Osteocyte (in vitro differentiated cells): Measurements from ENCODE around the gene PSTPIP1. TPM values are rescaled to one million over a fixed set of nuclear protein-coding genes. Genes with fewer than 3 reads are reported as not detected.

Experiments used
- DNase-seq: peaks from one replicate; pipeline ENCODE4 v3.0.0; 2021; ENCODE audit warnings: mixed read lengths; ENCODE audit not compliant: unreplicated experiment; ENCODE audit errors: extremely low spot score
- H3K27ac Mint-ChIP-seq: one replicate; pipeline ENCODE4 v1.8.0; 2021; ENCODE audit warnings: mild to moderate bottlenecking, mixed read lengths; ENCODE audit not compliant: unreplicated experiment
- H3K27me3 Mint-ChIP-seq: one replicate; pipeline ENCODE4 v1.8.0; 2021; ENCODE audit warnings: mixed read lengths; ENCODE audit not compliant: unreplicated experiment
- H3K36me3 Mint-ChIP-seq: one replicate; pipeline ENCODE4 v1.8.0; 2021; ENCODE audit warnings: mixed read lengths; ENCODE audit not compliant: unreplicated experiment
- H3K4me1 Mint-ChIP-seq: one replicate; pipeline ENCODE4 v1.8.0; 2021; ENCODE audit warnings: mixed read lengths; ENCODE audit not compliant: unreplicated experiment
- H3K4me3 Mint-ChIP-seq: one replicate; pipeline ENCODE4 v1.8.0; 2021; ENCODE audit warnings: mild to moderate bottlenecking, moderate library complexity, mixed read lengths; ENCODE audit not compliant: unreplicated experiment
- H3K9me3 Mint-ChIP-seq: one replicate; pipeline ENCODE4 v1.8.0; 2021; ENCODE audit warnings: mixed read lengths; ENCODE audit not compliant: unreplicated experiment
- total RNA-seq: library from RNA; stranded (reverse); gene quantifications from 2 replicates; pipeline ENCODE4 v1.2.1, GENCODE V29; 2021
- TF ChIP-seq, protein P1 (sequence below): fragments of 200-600 bp; sonication (generic); IDR thresholded peaks from 2 replicates; pipeline ENCODE4 v1.5.0; 2021; ENCODE audit warnings: antibody characterized with exemption, mild to moderate bottlenecking, moderate library complexity

Gene PSTPIP1
- total RNA-seq, 1 donor from 2014 or later, result not detected

DNA sequence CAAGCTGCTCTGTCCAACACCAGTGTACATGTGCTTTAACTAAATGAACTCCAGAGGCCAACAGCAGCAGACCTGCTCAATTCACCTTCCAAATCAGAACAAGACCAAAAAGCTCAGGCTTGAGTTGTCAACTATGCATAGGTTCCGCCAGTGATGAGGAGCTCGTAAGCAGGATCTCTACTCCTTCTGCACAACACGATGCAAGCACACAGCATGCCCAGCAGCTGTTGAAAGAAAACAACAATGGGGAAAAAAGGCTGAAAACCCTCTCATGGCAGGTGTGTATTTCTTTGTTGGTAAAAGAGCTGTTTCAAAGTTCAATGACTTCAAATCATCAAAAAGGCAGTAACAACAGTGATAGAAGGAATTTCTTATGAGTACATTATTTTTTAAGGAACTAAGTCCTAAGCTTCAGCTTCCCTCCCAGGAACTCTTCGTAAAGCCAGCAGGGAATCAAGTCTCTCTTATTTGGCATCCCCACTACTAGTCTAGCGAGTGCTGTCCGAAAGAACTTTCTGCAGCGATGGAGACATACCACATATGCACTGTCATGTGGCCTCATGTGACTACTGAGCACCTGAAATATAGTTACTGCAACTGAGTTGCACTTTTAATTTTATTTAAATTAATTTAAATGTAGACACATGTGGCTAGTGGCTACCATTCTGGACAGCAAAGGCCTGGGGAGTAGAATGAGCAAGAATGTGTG, 51.9 kb downstream of the PSTPIP1 start:
- Mint-ChIP-seq H3K36me3 (peaks cover 53% of the 10 kb centered on the region), H3K27ac (no peak overlapping the region)

DNA sequence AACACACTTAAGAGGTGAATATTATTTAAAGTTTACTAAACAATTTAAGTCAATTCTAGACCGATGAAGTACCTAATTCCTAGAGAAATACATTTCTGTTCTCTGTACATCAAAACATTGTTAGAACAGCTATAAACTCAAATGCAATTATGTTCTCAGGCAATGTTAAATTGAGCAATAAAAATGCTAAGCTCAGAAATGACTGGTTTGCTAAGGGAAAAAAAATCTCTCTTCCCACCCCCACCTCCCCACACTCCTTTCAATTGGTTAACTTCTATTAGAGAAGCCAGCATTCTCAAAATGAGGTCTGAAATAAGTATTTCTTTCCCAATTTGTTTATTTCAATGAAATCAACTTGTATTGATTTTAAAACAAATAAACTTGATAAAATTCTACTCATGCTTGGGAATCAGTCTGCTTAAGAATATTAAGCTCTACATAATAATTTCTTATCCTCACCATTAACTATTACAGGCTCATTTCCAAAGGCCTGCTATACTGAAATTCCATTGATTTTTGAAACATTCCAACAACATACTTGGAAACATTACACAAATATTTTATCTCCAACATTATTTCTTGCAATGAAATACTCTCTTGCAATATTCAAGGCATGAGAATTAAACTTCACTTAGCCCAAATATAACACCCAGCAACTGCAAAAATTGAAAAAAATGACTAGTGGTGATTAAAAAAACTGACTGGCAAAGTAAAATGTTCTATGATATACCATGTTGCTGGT, 53.4 kb downstream of the PSTPIP1 start:
- no peak overlapping the region for H3K4me3 Mint-ChIP-seq
- DNase-seq, result no peak
- H3K27ac Mint-ChIP-seq, result peak overlapping the region; percentile 45
- TF ChIP-seq, protein P1, sequence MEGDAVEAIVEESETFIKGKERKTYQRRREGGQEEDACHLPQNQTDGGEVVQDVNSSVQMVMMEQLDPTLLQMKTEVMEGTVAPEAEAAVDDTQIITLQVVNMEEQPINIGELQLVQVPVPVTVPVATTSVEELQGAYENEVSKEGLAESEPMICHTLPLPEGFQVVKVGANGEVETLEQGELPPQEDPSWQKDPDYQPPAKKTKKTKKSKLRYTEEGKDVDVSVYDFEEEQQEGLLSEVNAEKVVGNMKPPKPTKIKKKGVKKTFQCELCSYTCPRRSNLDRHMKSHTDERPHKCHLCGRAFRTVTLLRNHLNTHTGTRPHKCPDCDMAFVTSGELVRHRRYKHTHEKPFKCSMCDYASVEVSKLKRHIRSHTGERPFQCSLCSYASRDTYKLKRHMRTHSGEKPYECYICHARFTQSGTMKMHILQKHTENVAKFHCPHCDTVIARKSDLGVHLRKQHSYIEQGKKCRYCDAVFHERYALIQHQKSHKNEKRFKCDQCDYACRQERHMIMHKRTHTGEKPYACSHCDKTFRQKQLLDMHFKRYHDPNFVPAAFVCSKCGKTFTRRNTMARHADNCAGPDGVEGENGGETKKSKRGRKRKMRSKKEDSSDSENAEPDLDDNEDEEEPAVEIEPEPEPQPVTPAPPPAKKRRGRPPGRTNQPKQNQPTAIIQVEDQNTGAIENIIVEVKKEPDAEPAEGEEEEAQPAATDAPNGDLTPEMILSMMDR, result no peak
- H3K4me1 Mint-ChIP-seq, result peaks cover 37% of the 10 kb centered on the region
- no peaks in the 10 kb centered on the region for H3K27me3 Mint-ChIP-seq
- H3K36me3 Mint-ChIP-seq, result peaks cover 50% of the 10 kb centered on the region
- H3K9me3 Mint-ChIP-seq, result no peaks in the 10 kb centered on the region

More for the DNA sequence above, 51.9 kb downstream of the PSTPIP1 start:
- TF ChIP-seq, protein P1, result no peak
- Mint-ChIP-seq H3K27me3 (no peaks in the 10 kb centered on the region), H3K4me1 (peaks cover 45% of the 10 kb centered on the region), H3K4me3 (no peak overlapping the region), H3K9me3 (no peaks in the 10 kb centered on the region)
- no peak for DNase-seq

DNA sequence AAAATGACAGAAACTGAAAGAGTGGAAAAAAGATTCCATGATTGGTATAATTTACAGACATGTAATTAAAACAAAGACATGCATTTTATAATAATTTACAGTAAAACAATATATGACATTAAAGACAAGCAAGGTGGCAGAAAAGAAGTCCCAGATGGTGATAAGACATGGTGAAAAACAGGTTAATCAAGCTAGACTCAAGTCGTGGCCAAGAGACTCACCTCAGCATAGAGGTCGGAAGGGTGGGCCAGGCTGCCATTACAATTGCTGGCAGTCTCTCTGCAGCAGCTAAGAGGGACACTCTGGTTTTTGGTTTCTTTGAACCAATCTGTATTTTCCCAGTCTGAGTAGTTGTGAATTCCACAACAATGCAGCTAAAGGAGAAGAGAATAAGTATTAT, 57.6 kb downstream of the PSTPIP1 start:
- Mint-ChIP-seq H3K27me3 (no peaks in the 10 kb centered on the region), H3K4me1 (peaks cover 31% of the 10 kb centered on the region), H3K9me3 (no peaks in the 10 kb centered on the region), H3K4me3 (no peak overlapping the region), H3K27ac (no peak overlapping the region), H3K36me3 (peaks cover 31% of the 10 kb centered on the region)
- TF ChIP-seq, protein P1, result no peak
- no peak for DNase-seq

DNA sequence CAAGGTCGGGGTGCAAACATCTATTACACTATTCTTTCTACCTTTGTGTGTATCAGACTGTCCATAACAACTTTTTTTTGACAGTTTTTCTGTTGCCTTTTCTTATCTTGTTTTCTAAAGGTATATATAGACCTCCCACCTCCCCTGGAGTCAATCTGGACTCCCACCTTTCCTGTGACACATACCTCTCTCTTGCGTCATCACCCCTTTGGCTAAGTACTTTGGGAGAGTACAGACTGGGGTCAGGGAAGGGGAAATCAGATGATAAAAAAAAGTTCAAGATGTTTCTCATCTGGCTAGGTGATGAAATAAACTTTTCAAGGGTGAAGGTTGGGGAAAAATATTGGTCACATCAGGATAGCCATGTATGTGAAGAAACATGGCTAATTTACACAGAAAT, 58.8 kb downstream of the PSTPIP1 start:
- no peak overlapping the region for H3K27ac Mint-ChIP-seq
- H3K36me3 Mint-ChIP-seq, result peaks cover 31% of the 10 kb centered on the region
- peaks cover 28% of the 10 kb centered on the region for H3K4me1 Mint-ChIP-seq
- H3K9me3 Mint-ChIP-seq, result no peaks in the 10 kb centered on the region
- TF ChIP-seq, protein P1, result no peak
- no peaks in the 10 kb centered on the region for H3K27me3 Mint-ChIP-seq
- no peak for DNase-seq
- no peak overlapping the region for H3K4me3 Mint-ChIP-seq

DNA sequence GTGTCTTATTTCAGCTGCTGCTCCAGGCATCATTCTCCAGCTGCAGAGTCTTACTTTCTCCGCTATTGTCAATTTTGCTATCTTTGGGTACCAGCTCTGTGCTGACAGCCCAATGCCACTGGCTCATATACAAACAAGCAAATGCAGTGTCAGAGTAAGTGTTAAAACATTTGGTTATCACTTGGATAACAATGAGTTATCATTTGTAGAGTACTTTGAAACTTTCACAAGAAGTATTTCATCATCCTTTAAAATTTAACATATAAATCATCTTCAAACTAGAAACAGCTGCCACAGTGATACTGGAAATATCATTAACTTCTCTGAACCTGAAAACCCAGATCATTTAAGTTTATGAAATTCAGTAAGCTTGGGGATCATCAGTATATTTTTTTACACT, 62.1 kb downstream of the PSTPIP1 start:
- peak overlapping the region; percentile 14 for H3K27ac Mint-ChIP-seq
- peaks cover 47% of the 10 kb centered on the region for H3K4me1 Mint-ChIP-seq
- no peaks in the 10 kb centered on the region for H3K27me3 Mint-ChIP-seq
- DNase-seq, result no peak
- TF ChIP-seq, protein P1, result no peak
- peaks cover 16% of the 10 kb centered on the region for H3K36me3 Mint-ChIP-seq
- H3K4me3 Mint-ChIP-seq, result no peak overlapping the region
- H3K9me3 Mint-ChIP-seq, result no peaks in the 10 kb centered on the region
